ENCODE data around the gene CDH4.

DNA sequence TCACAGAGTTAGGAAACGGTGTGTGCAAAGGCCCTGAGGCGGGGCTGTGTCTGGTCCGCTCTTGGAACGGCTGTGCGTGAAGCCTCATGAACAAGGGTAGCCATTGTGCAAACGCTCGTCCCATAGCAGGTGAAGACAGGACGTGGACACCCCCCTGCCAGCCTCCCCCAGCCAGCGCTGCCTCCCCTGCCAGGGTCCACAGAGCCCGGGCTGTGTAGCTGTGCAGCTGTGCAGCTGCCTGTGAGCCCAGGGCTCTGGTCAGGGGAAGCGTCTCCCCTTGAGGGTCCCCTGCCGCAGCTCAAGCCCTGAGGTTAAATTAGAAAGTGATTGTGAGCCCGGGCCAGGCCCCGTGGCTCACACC, 674.2 kb downstream of the CDH4 start:
- no peak for TF ChIP-seq ZFP41 (tag by site-specific recombination; IDR thresholded peaks at IDR 0.05; ENCODE audit: borderline replicate concordance)
- TF ChIP-seq, protein P1, sequence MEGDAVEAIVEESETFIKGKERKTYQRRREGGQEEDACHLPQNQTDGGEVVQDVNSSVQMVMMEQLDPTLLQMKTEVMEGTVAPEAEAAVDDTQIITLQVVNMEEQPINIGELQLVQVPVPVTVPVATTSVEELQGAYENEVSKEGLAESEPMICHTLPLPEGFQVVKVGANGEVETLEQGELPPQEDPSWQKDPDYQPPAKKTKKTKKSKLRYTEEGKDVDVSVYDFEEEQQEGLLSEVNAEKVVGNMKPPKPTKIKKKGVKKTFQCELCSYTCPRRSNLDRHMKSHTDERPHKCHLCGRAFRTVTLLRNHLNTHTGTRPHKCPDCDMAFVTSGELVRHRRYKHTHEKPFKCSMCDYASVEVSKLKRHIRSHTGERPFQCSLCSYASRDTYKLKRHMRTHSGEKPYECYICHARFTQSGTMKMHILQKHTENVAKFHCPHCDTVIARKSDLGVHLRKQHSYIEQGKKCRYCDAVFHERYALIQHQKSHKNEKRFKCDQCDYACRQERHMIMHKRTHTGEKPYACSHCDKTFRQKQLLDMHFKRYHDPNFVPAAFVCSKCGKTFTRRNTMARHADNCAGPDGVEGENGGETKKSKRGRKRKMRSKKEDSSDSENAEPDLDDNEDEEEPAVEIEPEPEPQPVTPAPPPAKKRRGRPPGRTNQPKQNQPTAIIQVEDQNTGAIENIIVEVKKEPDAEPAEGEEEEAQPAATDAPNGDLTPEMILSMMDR (tag by site-specific recombination; IDR thresholded peaks at IDR 0.05) = no peak
- no peak for TF ChIP-seq ZNF311 (tag by site-specific recombination; IDR thresholded peaks at IDR 0.05; ENCODE audit: borderline replicate concordance)
- TF ChIP-seq ZNF747 (tag by site-specific recombination; IDR thresholded peaks at IDR 0.05) = no peak
- no peak for TF ChIP-seq ZNF23 (tag by site-specific recombination; IDR thresholded peaks at IDR 0.05; ENCODE audit: borderline replicate concordance)
- TF ChIP-seq, protein P2, sequence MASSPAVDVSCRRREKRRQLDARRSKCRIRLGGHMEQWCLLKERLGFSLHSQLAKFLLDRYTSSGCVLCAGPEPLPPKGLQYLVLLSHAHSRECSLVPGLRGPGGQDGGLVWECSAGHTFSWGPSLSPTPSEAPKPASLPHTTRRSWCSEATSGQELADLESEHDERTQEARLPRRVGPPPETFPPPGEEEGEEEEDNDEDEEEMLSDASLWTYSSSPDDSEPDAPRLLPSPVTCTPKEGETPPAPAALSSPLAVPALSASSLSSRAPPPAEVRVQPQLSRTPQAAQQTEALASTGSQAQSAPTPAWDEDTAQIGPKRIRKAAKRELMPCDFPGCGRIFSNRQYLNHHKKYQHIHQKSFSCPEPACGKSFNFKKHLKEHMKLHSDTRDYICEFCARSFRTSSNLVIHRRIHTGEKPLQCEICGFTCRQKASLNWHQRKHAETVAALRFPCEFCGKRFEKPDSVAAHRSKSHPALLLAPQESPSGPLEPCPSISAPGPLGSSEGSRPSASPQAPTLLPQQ (tag by site-specific recombination; IDR thresholded peaks at IDR 0.05) = no peak
- TF ChIP-seq ZNF548 (tag by site-specific recombination; IDR thresholded peaks at IDR 0.05) = no peak
- no peak for TF ChIP-seq ZNF433 (tag by site-specific recombination; IDR thresholded peaks at IDR 0.05; ENCODE audit: low read depth)
- TF ChIP-seq ZNF16 (tag by site-specific recombination; IDR thresholded peaks at IDR 0.05; ENCODE audit: low read depth) = no peak
- TF ChIP-seq, protein P3, sequence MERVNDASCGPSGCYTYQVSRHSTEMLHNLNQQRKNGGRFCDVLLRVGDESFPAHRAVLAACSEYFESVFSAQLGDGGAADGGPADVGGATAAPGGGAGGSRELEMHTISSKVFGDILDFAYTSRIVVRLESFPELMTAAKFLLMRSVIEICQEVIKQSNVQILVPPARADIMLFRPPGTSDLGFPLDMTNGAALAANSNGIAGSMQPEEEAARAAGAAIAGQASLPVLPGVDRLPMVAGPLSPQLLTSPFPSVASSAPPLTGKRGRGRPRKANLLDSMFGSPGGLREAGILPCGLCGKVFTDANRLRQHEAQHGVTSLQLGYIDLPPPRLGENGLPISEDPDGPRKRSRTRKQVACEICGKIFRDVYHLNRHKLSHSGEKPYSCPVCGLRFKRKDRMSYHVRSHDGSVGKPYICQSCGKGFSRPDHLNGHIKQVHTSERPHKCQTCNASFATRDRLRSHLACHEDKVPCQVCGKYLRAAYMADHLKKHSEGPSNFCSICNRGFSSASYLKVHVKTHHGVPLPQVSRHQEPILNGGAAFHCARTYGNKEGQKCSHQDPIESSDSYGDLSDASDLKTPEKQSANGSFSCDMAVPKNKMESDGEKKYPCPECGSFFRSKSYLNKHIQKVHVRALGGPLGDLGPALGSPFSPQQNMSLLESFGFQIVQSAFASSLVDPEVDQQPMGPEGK (tag by site-specific recombination; IDR thresholded peaks at IDR 0.05) = no peak
- TF ChIP-seq, protein P4, sequence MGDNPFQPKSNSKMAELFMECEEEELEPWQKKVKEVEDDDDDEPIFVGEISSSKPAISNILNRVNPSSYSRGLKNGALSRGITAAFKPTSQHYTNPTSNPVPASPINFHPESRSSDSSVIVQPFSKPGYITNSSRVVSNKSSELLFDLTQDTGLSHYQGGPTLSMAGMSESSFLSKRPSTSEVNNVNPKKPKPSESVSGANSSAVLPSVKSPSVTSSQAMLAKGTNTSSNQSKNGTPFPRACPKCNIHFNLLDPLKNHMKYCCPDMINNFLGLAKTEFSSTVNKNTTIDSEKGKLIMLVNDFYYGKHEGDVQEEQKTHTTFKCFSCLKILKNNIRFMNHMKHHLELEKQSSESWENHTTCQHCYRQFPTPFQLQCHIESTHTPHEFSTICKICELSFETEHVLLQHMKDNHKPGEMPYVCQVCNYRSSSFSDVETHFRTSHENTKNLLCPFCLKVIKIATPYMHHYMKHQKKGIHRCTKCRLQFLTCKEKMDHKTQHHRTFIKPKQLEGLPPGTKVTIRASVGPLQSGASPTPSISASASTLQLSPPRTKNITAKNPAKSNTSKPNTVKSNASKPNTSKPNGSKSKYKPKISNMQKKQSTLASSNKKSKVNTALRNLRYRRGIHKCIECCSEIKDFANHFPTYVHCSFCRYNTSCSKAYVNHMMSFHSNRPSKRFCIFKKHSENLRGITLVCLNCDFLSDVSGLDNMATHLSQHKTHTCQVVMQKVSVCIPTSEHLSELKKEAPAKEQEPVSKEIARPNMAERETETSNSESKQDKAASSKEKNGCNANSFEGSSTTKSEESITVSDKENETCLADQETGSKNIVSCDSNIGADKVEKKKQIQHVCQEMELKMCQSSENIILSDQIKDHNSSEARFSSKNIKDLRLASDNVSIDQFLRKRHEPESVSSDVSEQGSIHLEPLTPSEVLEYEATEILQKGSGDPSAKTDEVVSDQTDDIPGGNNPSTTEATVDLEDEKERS (tag by site-specific recombination; IDR thresholded peaks at IDR 0.05) = no peak
- TF ChIP-seq, protein P5, sequence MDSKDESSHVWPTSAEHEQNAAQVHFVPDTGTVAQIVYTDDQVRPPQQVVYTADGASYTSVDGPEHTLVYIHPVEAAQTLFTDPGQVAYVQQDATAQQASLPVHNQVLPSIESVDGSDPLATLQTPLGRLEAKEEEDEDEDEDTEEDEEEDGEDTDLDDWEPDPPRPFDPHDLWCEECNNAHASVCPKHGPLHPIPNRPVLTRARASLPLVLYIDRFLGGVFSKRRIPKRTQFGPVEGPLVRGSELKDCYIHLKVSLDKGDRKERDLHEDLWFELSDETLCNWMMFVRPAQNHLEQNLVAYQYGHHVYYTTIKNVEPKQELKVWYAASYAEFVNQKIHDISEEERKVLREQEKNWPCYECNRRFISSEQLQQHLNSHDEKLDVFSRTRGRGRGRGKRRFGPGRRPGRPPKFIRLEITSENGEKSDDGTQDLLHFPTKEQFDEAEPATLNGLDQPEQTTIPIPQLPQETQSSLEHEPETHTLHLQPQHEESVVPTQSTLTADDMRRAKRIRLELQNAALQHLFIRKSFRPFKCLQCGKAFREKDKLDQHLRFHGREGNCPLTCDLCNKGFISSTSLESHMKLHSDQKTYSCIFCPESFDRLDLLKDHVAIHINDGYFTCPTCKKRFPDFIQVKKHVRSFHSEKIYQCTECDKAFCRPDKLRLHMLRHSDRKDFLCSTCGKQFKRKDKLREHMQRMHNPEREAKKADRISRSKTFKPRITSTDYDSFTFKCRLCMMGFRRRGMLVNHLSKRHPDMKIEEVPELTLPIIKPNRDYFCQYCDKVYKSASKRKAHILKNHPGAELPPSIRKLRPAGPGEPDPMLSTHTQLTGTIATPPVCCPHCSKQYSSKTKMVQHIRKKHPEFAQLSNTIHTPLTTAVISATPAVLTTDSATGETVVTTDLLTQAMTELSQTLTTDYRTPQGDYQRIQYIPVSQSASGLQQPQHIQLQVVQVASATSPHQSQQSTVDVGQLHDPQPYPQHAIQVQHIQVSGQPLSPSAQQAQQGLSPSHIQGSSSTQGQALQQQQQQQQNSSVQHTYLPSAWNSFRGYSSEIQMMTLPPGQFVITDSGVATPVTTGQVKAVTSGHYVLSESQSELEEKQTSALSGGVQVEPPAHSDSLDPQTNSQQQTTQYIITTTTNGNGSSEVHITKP (tag by site-specific recombination; IDR thresholded peaks at IDR 0.05) = no peak
